A549 treated with AZD9567 at 1 μM for 4 hours (cell line): ENCODE results near the gene FSD1L. TPM values are rescaled to one million over a fixed set of nuclear protein-coding genes. Genes with fewer than 3 reads are reported as not detected.

Experiments used
- total RNA-seq: library from RNA; stranded (reverse); fragments of 200-300 nt; extraction: Qiagen RNA extraction; gene quantifications from 5 replicates; pipeline ENCODE4 v1.2.3, GENCODE V29; 2022; ENCODE audit not compliant: insufficient read depth

The FSD1L gene
- total RNA-seq = 3.1 to 5.7 TPM (median 4.3 TPM) in 5 replicates

DNA sequence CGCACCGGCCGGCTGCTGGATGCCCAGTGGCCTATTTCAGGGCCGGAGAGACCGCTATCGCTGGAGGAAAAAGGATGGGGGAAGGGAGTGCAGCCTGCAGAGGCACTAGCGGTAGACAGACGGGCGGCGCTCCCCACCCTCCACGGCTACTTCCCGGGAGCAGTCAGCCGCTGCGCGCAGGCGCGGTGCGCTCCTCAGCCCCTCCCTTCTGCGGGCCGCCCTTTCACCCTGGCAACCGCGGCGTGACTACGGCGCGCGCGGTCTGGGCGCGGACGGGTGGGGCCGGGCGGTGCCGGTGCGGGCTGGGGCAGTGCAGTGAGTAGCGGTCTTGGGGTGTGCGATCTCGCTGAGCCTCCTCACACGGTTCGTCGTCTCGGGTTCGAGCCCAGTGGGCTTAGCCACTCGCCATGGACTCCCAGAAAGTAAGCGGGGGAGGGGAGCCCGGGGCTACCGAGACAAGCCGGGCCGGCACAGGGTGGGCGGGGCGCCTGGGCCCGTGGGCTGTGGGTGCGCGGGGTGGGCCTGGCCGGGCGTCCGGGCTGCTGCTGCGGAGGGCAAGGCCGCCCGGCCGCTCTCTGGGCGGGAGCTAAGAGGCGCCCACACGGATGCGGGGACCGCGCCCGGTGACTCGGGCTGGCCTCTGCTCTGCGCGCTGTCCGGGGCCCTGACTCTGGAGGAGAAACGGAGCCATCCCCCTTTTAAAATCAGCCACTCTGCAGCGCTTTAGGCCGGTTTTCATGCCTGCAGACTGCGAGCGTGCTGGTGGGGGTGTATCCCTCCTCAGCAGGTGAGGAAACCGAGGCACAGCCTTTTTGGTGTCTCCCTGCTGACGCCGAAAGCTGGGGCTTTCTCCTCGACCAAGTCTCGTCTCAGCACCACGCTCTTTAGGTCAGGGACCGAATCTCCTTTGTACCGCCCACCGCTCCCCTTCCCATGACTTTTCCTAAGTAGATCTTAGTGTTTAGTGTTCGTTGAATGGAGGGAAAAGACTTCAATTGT, at the start of gene FSD1L:
Gene FSD1L, plus strand, starts transcription at position 221 of the 999 bp plus-strand sequence. Its CDS starts 187 bp downstream, at position 408.

DNA sequence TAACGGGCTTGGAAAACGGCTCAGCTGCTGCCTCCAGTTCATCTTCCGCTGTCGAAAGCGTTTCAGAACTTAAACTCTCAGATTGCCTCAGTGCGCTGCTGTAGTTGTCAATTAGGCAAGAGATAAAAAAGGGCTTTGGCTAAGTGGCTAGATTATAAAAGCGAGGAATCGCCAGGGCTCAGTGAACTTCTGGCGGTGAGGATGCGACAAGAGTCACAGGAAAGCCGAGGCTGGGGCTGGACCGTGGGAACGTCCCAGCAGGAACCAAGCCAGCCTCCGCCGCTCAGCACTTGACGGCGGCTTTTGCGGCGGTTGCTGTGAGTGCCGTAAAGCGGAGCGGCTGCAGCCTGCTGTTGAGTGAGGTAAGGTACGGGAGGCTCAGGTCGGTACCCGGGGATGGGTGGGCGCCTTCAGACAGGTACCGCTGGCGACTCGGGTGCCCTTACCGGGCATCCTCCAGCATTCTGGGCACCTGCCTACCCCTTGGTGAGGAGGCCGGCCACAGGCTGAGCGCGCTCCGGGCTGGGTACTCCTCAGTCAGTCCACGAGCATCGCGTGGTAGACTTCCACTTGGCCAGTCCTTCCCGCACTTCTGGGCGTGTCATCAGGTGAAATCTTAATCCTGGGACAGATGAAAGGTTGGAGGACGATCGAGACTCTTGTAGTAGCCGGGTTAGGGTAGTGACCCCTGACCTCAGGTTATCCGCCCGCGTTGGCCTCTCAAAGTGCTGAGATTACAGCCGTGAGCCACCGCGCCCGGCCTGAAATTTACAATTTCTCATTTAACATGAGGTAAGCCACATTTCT, 110.2 kb downstream of the FSD1L start, which contains the start of gene FKTN:
Gene FKTN, plus strand, starts transcription at position 328 of the 807 bp plus-strand sequence. CDS start 16,902 bp downstream, outside the sequence.

Other genes starting within 250 kb of the FSD1L start
- gene SLC44A1, start 203.4 kb upstream of the FSD1L start, total RNA-seq = 22.8 to 29.9 TPM (median 29.6 TPM) in 5 replicates
- 5.3 to 8.2 TPM (median 7.0 TPM) in 5 replicates for gene FKTN, start 110.1 kb downstream of the FSD1L start, total RNA-seq
- gene TAL2, start 214.4 kb downstream of the FSD1L start, total RNA-seq = 0.19 to 0.23 TPM (median 0.23 TPM) in 3 of 5 replicates, not detected in the others
- 16.6 to 21.6 TPM (median 17.6 TPM) in 5 replicates for gene TMEM38B, start 246.5 kb downstream of the FSD1L start, total RNA-seq